ENCODE results near the gene FOXQ1. TPM values are rescaled to one million over a fixed set of nuclear protein-coding genes. Genes with fewer than 3 reads are reported as not detected.
A peak's percentile ranks its signal among the peaks of the same experiment; 100 is the strongest.

FOXQ1 gene
- total RNA-seq, 4 donors from 2014 or later: 0.45 to 5.5 (median 1.7) TPM

- Histone ChIP-seq H3K27ac (no peak overlapping the region), H3K4me3 (replicated peaks in 1 of 3) (no peak overlapping the region), H3K9me3 (no peaks in the 10 kb centered on the region), H3K36me3 (no peaks in the 10 kb centered on the region), H3K4me1 (peaks cover 4 to 24% of the 10 kb centered on the region in 2 donors), H3K27me3 (no peaks in the 10 kb centered on the region)
- no peak for DNase-seq
- intact Hi-C loops (cut with DNase I): no loop called here
- WGBS, 2 donors: 69 to 72% methylated on average over 2 of the region's 2 CpGs
- TF ChIP-seq POLR2A (IDR thresholded peaks at IDR 0.05): no peak
- TF ChIP-seq, protein P1, sequence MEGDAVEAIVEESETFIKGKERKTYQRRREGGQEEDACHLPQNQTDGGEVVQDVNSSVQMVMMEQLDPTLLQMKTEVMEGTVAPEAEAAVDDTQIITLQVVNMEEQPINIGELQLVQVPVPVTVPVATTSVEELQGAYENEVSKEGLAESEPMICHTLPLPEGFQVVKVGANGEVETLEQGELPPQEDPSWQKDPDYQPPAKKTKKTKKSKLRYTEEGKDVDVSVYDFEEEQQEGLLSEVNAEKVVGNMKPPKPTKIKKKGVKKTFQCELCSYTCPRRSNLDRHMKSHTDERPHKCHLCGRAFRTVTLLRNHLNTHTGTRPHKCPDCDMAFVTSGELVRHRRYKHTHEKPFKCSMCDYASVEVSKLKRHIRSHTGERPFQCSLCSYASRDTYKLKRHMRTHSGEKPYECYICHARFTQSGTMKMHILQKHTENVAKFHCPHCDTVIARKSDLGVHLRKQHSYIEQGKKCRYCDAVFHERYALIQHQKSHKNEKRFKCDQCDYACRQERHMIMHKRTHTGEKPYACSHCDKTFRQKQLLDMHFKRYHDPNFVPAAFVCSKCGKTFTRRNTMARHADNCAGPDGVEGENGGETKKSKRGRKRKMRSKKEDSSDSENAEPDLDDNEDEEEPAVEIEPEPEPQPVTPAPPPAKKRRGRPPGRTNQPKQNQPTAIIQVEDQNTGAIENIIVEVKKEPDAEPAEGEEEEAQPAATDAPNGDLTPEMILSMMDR (IDR thresholded peaks at IDR 0.05): no peak
Measured at GRCh38 chr6:1314617-1315016, 2.7 kb downstream of the FOXQ1 start.

- H3K4me1 ChIP-seq: peaks cover 4 to 24% of the 10 kb centered on the region in 2 donors
- intact Hi-C loops (cut with DNase I): no loop called here
- H3K27me3 ChIP-seq: no peaks in the 10 kb centered on the region
Measured at GRCh38 chr6:1315201-1315559, 3.3 kb downstream of the FOXQ1 start.

DNA sequence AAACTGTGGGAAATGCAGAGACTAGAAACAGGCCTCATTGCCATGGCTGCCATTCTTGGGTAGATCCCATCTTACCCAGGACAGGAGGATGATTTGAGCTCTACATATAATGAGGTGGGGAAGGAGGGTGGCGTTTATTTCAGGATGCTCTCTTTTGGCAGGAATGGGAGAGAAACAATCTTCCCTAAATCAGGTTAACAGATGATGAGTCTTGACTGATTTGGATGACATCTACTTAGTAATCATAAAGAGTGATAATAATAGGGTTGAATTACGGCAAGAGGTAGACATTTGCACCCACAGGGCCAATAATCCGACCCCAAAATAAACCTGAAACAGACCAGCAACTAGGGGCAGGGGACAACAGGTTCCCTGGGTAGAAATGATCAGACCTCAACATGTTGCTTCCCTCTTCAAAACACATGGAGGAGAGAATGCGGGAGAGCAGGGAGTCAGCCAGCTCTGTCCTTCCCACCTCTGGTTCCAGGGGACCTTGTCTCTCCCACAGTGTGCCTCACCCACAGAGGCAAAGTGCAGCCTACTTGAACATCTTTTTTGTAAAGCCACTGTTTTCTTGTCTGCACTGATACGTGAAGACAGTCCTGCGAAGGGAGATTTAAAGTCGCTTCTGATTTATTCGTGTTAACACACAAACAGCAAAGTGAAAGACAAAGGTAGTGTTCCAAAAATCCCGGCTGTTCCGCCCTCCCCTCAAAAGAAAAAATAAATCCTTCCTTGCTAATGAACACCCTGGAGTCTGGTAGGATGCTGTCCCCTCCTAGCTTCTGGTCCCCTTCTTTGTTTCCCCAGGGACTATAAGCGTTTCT, 3.9 kb downstream of the FOXQ1 start:
- Histone ChIP-seq H3K27me3 (no peaks in the 10 kb centered on the region), H3K36me3 (no peaks in the 10 kb centered on the region), H3K9me3 (no peaks in the 10 kb centered on the region), H3K27ac (peak overlapping the region in 1 of 3 donors; percentile 77), H3K4me1 (peaks cover 0 to 24% of the 10 kb centered on the region in 2 donors), H3K4me3 (replicated peaks in 1 of 3) (peak overlapping the region in 1 of 3 donors; percentile 45)
- 63 to 71% methylated on average over 11 of the region's 11 CpGs for WGBS, 2 donors
- TF ChIP-seq, protein P1 (IDR thresholded peaks at IDR 0.05): no peak
- no peak for TF ChIP-seq POLR2A (IDR thresholded peaks at IDR 0.05)
- intact Hi-C loops (cut with DNase I): no loop called here
- no peak for DNase-seq

More at GRCh38 chr6:1315201-1315559, 3.3 kb downstream of the FOXQ1 start:
- TF ChIP-seq POLR2A (IDR thresholded peaks at IDR 0.05): no peak
- TF ChIP-seq, protein P1 (IDR thresholded peaks at IDR 0.05): no peak
- Histone ChIP-seq H3K4me3 (replicated peaks in 1 of 3) (no peak overlapping the region), H3K27ac (no peak overlapping the region), H3K9me3 (no peaks in the 10 kb centered on the region), H3K36me3 (no peaks in the 10 kb centered on the region)
- DNase-seq: no peak
- WGBS, 2 donors: 65 to 88% methylated on average over 1 of the region's 1 CpG

GRCh38 chr6:1316489-1316971, 4.6 kb downstream of the FOXQ1 start:
- peak; percentile 15 to 40 for DNase-seq
- intact Hi-C loops (cut with DNase I): no loop called here
- peak overlapping the region in 1 of 3 donors; percentile 77 for H3K27ac ChIP-seq

More at GRCh38 chr6:1316489-1316971, 4.6 kb downstream of the FOXQ1 start:
- H3K4me1 ChIP-seq: peaks cover 0 to 23% of the 10 kb centered on the region in 2 donors
- peak overlapping the region in 2 of 3 donors; percentile 35 to 45 for H3K4me3 ChIP-seq (replicated peaks in 1 of 3)
- TF ChIP-seq, protein P1 (IDR thresholded peaks at IDR 0.05): no peak
- H3K36me3 ChIP-seq: no peaks in the 10 kb centered on the region
- WGBS, 2 donors: 0 to 8% methylated on average over 5 of the region's 35 CpGs
- no peaks in the 10 kb centered on the region for H3K27me3 ChIP-seq
- H3K9me3 ChIP-seq: no peaks in the 10 kb centered on the region
